H1 (cell line): ENCODE results near the gene UIMC1. TPM values are rescaled to one million over a fixed set of nuclear protein-coding genes. Genes with fewer than 3 reads are reported as not detected.

Source experiments
- CTCF ChIA-PET: fragments of 300-600 bp; sonication (Branson Sonifier 250); formaldehyde crosslinking; loops from one replicate; lab custom pipeline; 2021; ENCODE audit not compliant: partially characterized antibody; lab: Charles Lee
- POLR2A ChIA-PET: fragments of 300-600 bp; sonication (Branson Sonifier 250); formaldehyde crosslinking; loops from one replicate; lab custom pipeline; 2021; ENCODE audit warnings: inconsistent platforms; ENCODE audit not compliant: partially characterized antibody; lab: Charles Lee
- DNase-seq, 2 experiments: peaks; one replicate each; pipeline versions ENCODE4 v3.0.0 to v3.0.0-alpha.2; 2010 to 2022; ENCODE audit warnings: low spot score in 2 of 2, low read depth in 1 of 2, mixed read lengths in 1 of 2
- FAIRE-seq: peaks from 2 replicates; lab custom pipeline; 2011; peaks lifted over from hg19 to GRCh38; lab: Jason Lieb, UNC
- H2AFZ ChIP-seq: 2 replicates; pipeline ENCODE4 v1.8.1; 2012; ENCODE audit warnings: low read length, inconsistent platforms
- H2AK5ac ChIP-seq: 2 replicates; pipeline ENCODE4 v1.6.1; 2013; ENCODE audit warnings: low read depth, low read length
- H2BK120ac ChIP-seq: replicated peaks from 2 replicates; pipeline ENCODE3; 2013; ENCODE audit warnings: low read depth, low read length, inconsistent platforms
- H2BK12ac ChIP-seq: 2 replicates; pipeline ENCODE4 v1.6.1; 2013; ENCODE audit warnings: low read depth, low read length
- H2BK15ac ChIP-seq: 2 replicates; pipeline ENCODE4 v1.6.1; 2013; ENCODE audit warnings: low read length
- H2BK20ac ChIP-seq: 2 replicates; pipeline ENCODE4 v1.6.1; 2013; ENCODE audit warnings: low read length
- H2BK5ac ChIP-seq: 2 replicates; pipeline ENCODE4 v1.6.1; 2013; ENCODE audit warnings: low read depth, low read length
- H3K14ac ChIP-seq: 2 replicates; pipeline ENCODE4 v1.6.1; 2013; ENCODE audit warnings: inconsistent platforms; ENCODE audit not compliant: insufficient read length
- H3K18ac ChIP-seq: 2 replicates; pipeline ENCODE4 v1.6.1; 2013; ENCODE audit warnings: low read length; ENCODE audit errors: extremely low read depth
- H3K23ac ChIP-seq: 2 replicates; pipeline ENCODE4 v1.6.1; 2013; ENCODE audit warnings: inconsistent platforms; ENCODE audit not compliant: insufficient read length
- H3K23me2 ChIP-seq: 2 replicates; pipeline ENCODE4 v1.6.1; 2013; ENCODE audit warnings: low read depth, low read length
- H3K27ac ChIP-seq: 2 replicates; pipeline ENCODE4 v1.6.1; 2011; ENCODE audit warnings: low read depth, low read length, inconsistent platforms
- H3K27me3 ChIP-seq, 4 experiments: replicated peaks in 1 of 4; 1 replicate in 1 of 4; 2 replicates in 3 of 4; pipeline versions ENCODE4 v1.6.1 to v1.8.1; 2011 to 2013; ENCODE audit warnings: low read length in 3 of 4, mild to moderate bottlenecking in 3 of 4, inconsistent platforms in 2 of 4, mixed read lengths in 2 of 4, moderate library complexity in 1 of 4; ENCODE audit not compliant: control insufficient read depth in 3 of 4, insufficient read depth in 3 of 4; ENCODE audit errors: extremely low read depth in 1 of 4
- H3K36me3 ChIP-seq, 4 experiments: 2 replicates each; pipeline versions ENCODE4 v1.6.1 to v1.8.1; 2011 to 2013; ENCODE audit warnings: mild to moderate bottlenecking in 4 of 4, low read length in 3 of 4, moderate library complexity in 2 of 4, control low read depth in 1 of 4, inconsistent platforms in 1 of 4; ENCODE audit not compliant: insufficient read depth in 4 of 4, control insufficient read depth in 2 of 4
- H3K4ac ChIP-seq: replicated peaks from 2 replicates; pipeline ENCODE3; 2013; ENCODE audit warnings: low read length, low read depth, mixed read lengths, inconsistent platforms; ENCODE audit not compliant: insufficient read length
- H3K4me1 ChIP-seq, 4 experiments: replicated peaks in 1 of 4; 1 replicate in 1 of 4; 2 replicates in 3 of 4; pipeline versions ENCODE4 v1.6.1 to v1.8.1; 2011 to 2013; ENCODE audit warnings: low read length in 3 of 4, inconsistent platforms in 2 of 4, mixed read lengths in 1 of 4; ENCODE audit not compliant: insufficient read depth in 4 of 4, control insufficient read depth in 3 of 4
- H3K4me2 ChIP-seq, 2 experiments: 2 replicates each; pipeline versions ENCODE4 v1.6.1 to v1.8.1; 2011 to 2013; ENCODE audit warnings: low read depth in 2 of 2, low read length in 2 of 2, control low read depth in 1 of 2, inconsistent platforms in 1 of 2, mild to moderate bottlenecking in 1 of 2; ENCODE audit not compliant: insufficient read depth in 1 of 2
- H3K4me3 ChIP-seq, 4 experiments: fragments of 200-600, 300-600 bp in 1 of 4; sonication (generic), shearing (Covaris generic), sonication (Bioruptor Twin) in 1 of 4; 2 replicates each; pipeline versions ENCODE4 v1.5.1 to v1.8.1; 2011 to 2016; ENCODE audit warnings: low read length in 4 of 4, low read depth in 3 of 4, control low read depth in 2 of 4, inconsistent platforms in 2 of 4, mild to moderate bottlenecking in 2 of 4, mixed read lengths in 1 of 4, moderate library complexity in 1 of 4; ENCODE audit not compliant: insufficient read depth in 2 of 4; ENCODE audit errors: extremely low read depth in 1 of 4
- H3K56ac ChIP-seq: replicated peaks from 2 replicates; pipeline ENCODE3; 2013; ENCODE audit warnings: low read depth, mild to moderate bottlenecking, mixed read lengths, low read length, inconsistent platforms; ENCODE audit not compliant: insufficient read length
- H3K79me1 ChIP-seq: 2 replicates; pipeline ENCODE4 v1.6.1; 2013; ENCODE audit warnings: low read depth, low read length, control low read depth
- H3K79me2 ChIP-seq, 2 experiments: 2 replicates each; pipeline versions ENCODE4 v1.6.1 to v1.8.1; 2012 to 2013; ENCODE audit warnings: low read length in 2 of 2, mild to moderate bottlenecking in 2 of 2, inconsistent platforms in 1 of 2; ENCODE audit not compliant: insufficient read depth in 2 of 2, control insufficient read depth in 1 of 2
- H3K9ac ChIP-seq, 4 experiments: replicated peaks in 1 of 4; 1 replicate in 1 of 4; 2 replicates in 3 of 4; pipeline versions ENCODE4 v1.6.1 to v1.8.1; 2011 to 2013; ENCODE audit warnings: low read depth in 3 of 4, low read length in 3 of 4, control low read depth in 2 of 4, mild to moderate bottlenecking in 2 of 4, moderate library complexity in 2 of 4, inconsistent platforms in 1 of 4; ENCODE audit errors: extremely low read depth in 1 of 4
- H3K9me3 ChIP-seq, 2 experiments: 2 replicates each; pipeline versions ENCODE4 v1.6.1 to v1.8.1; 2012 to 2013; ENCODE audit warnings: mild to moderate bottlenecking in 2 of 2, moderate library complexity in 2 of 2, control low read depth in 1 of 2, inconsistent platforms in 1 of 2, low read depth in 1 of 2, low read length in 1 of 2, mixed read lengths in 1 of 2; ENCODE audit not compliant: insufficient read depth in 2 of 2
- H4K20me1 ChIP-seq, 2 experiments: replicated peaks in 1 of 2; 2 replicates each; pipeline versions ENCODE3 to v1.8.1; 2011 to 2013; ENCODE audit warnings: inconsistent platforms in 2 of 2, low read length in 2 of 2, mild to moderate bottlenecking in 1 of 2; ENCODE audit not compliant: insufficient read depth in 2 of 2, control insufficient read depth in 1 of 2
- H4K5ac ChIP-seq: 2 replicates; pipeline ENCODE4 v1.6.1; 2013; ENCODE audit warnings: low read length, low read depth, mixed read lengths, inconsistent platforms; ENCODE audit not compliant: insufficient read length
- H4K8ac ChIP-seq: 2 replicates; pipeline ENCODE4 v1.8.0; 2013; ENCODE audit warnings: mild to moderate bottlenecking, moderate library complexity, low read length, inconsistent platforms; ENCODE audit not compliant: insufficient read depth; ENCODE audit errors: extremely low read depth
- H4K91ac ChIP-seq: replicated peaks from 2 replicates; pipeline ENCODE3; 2013; ENCODE audit warnings: low read length, mixed read lengths, inconsistent platforms; ENCODE audit not compliant: insufficient read length
- EP300 ChIP-seq, 2 experiments: IDR thresholded peaks; 1 replicate in 1 of 2; 2 replicates in 1 of 2; pipeline ENCODE4 v1.6.1; 2011 to 2012; ENCODE audit warnings: low read depth in 2 of 2, low read length in 2 of 2, mild to moderate bottlenecking in 2 of 2, borderline replicate concordance in 1 of 2, inconsistent platforms in 1 of 2, moderate library complexity in 1 of 2
- RAD21 ChIP-seq, 2 experiments: IDR thresholded peaks in 1 of 2; conservative IDR thresholded peaks in 1 of 2; 2 replicates each; pipeline ENCODE4 v1.6.1; 2011; ENCODE audit warnings: low read depth in 2 of 2, low read length in 2 of 2, improper control_type of control experiment in 1 of 2, inconsistent platforms in 1 of 2, mild to moderate bottlenecking in 1 of 2, moderate library complexity in 1 of 2
- SAP30 ChIP-seq: fragments of 300-600 bp; sonication (generic); IDR thresholded peaks from 2 replicates; pipeline ENCODE4 v1.7.1; 2012; ENCODE audit warnings: low read length, moderate library complexity, mild to moderate bottlenecking, inconsistent platforms; ENCODE audit not compliant: insufficient read depth, insufficient replicate concordance
- SIRT6 ChIP-seq: IDR thresholded peaks from one replicate; pipeline ENCODE4 v1.7.1; 2012; ENCODE audit warnings: low read length, inconsistent platforms
- SP1 ChIP-seq: IDR thresholded peaks from 2 replicates; pipeline ENCODE4 v1.6.1; 2011; ENCODE audit warnings: low read depth, low read length
- WGBS, 2 experiments: shearing (Covaris generic) in 1 of 2; methylation state at CpG; one replicate each; pipeline versions ENCODE4 v1.1.6 to v1.1.7; 2013 to 2015; ENCODE audit warnings: low lambda C conversion rate in 2 of 2, mixed read lengths in 2 of 2, inconsistent platforms in 1 of 2, low coverage in 1 of 2, missing lambda C conversion rate in 1 of 2; ENCODE audit not compliant: insufficient replicate concordance in 2 of 2, insufficient coverage in 1 of 2, insufficient read length in 1 of 2; ENCODE audit errors: extremely low coverage in 1 of 2, missing lambda C conversion rate in 1 of 2; 5-methylcytosine and 5-hydroxymethylcytosine counted together
- polyA plus RNA-seq, 7 experiments: library from polyadenylated mRNA; depleted of rRNA in 3 of 7; stranded (reverse) in 5 of 7; unstranded in 2 of 7; fragments of >200 nt in 5 of 7; fragments of 200-250 nt in 2 of 7; gene quantifications; 1 replicate in 5 of 7; 2 replicates in 1 of 7; 4 replicates in 1 of 7; pipeline versions ENCODE4 v1.2.1 to v1.2.3, GENCODE V29; 2011 to 2013; ENCODE audit warnings: missing spikeins in 2 of 7, mixed read lengths in 2 of 7
- total RNA-seq: library from RNA; stranded (reverse); fragmentation: NEBNext Ultra II Directional; extraction: Animal tissue kit (Norgen Biotek cat#: 25700); gene quantifications from 2 replicates; pipeline ENCODE4 v1.2.1, GENCODE V29; 2021
- TF ChIP-seq, protein P1 (sequence below): IDR thresholded peaks from 2 replicates; pipeline ENCODE4 v1.6.1; 2011; ENCODE audit warnings: low read length, improper control_type of control experiment

Gene UIMC1
- total and polyA plus RNA-seq, 2 of the 8 experiments (the other 6 are each of a cell fraction or from before 2014, with no cell fraction given): 12.8 to 43.7 TPM

GRCh38 chr5:176856746-176857145, 149.8 kb downstream of the UIMC1 start:
- Histone ChIP-seq H3K27me3 (no peaks in the 10 kb centered on the region), H2BK12ac (no peak overlapping the region), H3K27ac (no peak overlapping the region), H3K23me2 (no peaks in the 10 kb centered on the region), H3K14ac (no peak overlapping the region), H3K79me2 (no peaks in the 10 kb centered on the region), H3K23ac (no peak overlapping the region), H3K4me3 (no peak overlapping the region), H4K91ac (no peak overlapping the region), H2AFZ (no peak overlapping the region), H3K4me1 (no peaks in the 10 kb centered on the region; a peak in 2 of 7 replicates), H4K5ac (no peak overlapping the region), H3K4me2 (no peak overlapping the region), H4K20me1 (peaks cover 1 to 2% of the 10 kb centered on the region in 2 experiments), H2BK120ac (no peak overlapping the region), H2BK20ac (no peak overlapping the region), H2AK5ac (no peak overlapping the region), H2BK5ac (no peak overlapping the region), H3K79me1 (no peaks in the 10 kb centered on the region), H4K8ac (no peak overlapping the region), H3K36me3 (no peaks in the 10 kb centered on the region), H3K4ac (no peak overlapping the region), H3K18ac (no peak overlapping the region), H3K9ac (no peak overlapping the region), H2BK15ac (no peak overlapping the region), H3K9me3 (no peaks in the 10 kb centered on the region), H3K56ac (no peak overlapping the region)
- TF ChIP-seq RAD21 (IDR thresholded peaks at IDR 0.05 in 1 of 2, conservative IDR thresholded peaks at IDR 0.05 in 1 of 2; ENCODE audit: low read depth in 2 of 2, low read length in 2 of 2) (no peak), SIRT6 (no peak), SAP30 (no peak), EP300 (IDR thresholded peaks at IDR 0.05; ENCODE audit: borderline replicate concordance in 1 of 2, low read depth in 2 of 2, low read length in 2 of 2) (no peak), SP1 (no peak)
- TF ChIP-seq, protein P1, sequence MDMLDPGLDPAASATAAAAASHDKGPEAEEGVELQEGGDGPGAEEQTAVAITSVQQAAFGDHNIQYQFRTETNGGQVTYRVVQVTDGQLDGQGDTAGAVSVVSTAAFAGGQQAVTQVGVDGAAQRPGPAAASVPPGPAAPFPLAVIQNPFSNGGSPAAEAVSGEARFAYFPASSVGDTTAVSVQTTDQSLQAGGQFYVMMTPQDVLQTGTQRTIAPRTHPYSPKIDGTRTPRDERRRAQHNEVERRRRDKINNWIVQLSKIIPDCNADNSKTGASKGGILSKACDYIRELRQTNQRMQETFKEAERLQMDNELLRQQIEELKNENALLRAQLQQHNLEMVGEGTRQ: no peak
- CTCF ChIA-PET: interaction anchor here (1.4 to 4.9 kb wide), 2 partner anchors 11 to 196 kb away, joined by 3 to 17 read pairs; no protein-coding TSS in a partner anchor
- DNase-seq: no peak
- POLR2A ChIA-PET: no interaction called here
- 84% methylated on average over 8 of the region's 8 CpGs; no CpG with 5 or more reads in 1 of the 2 experiments for WGBS, 2 experiments
- FAIRE-seq: no peak
